ENCODE measurements around the gene TRAPPC3.

TRAPPC3 gene

GRCh38 chr1:36174713-36175112 is 25.4 kb upstream of the TRAPPC3 start:
- DNase-seq (ENCODE audit: low read depth) = no peak
- TF ChIP-seq CTCF (IDR thresholded peaks at IDR 0.05; ENCODE audit: low read depth, low read length, missing control alignments) = no peak
- H3K4me3 ChIP-seq (ENCODE audit: low read depth, low read length) = no peak overlapping the region
- in situ Hi-C loops (cut with HindIII; ENCODE audit: low sequenced_read_pairs) = no loop called here

DNA sequence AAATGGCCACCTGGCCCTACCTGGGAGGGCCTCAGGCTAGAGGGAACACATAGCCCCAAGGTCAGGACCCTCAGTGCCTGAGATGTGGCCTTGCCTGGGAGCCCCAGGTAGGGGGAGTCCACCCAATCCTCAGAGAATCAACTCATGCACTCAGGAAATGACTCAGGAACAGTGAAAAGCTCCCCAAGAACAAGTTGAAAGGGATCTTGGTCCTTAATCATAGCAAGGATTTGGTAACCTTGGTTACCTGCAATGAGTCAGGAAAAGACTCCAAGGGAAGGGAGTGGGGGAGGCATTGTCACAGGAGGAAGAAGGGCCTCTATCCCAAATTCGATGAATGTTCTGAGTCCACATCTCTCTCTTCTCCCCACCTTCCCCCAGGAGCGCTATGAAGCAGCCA is 23.7 kb upstream of the TRAPPC3 start:
- in situ Hi-C loops (cut with HindIII; ENCODE audit: low sequenced_read_pairs) = no loop called here
- no peak overlapping the region for H3K4me3 ChIP-seq (ENCODE audit: low read depth, low read length)
- TF ChIP-seq CTCF (IDR thresholded peaks at IDR 0.05; ENCODE audit: low read depth, low read length, missing control alignments) = no peak
- DNase-seq (ENCODE audit: low read depth) = no peak

DNA sequence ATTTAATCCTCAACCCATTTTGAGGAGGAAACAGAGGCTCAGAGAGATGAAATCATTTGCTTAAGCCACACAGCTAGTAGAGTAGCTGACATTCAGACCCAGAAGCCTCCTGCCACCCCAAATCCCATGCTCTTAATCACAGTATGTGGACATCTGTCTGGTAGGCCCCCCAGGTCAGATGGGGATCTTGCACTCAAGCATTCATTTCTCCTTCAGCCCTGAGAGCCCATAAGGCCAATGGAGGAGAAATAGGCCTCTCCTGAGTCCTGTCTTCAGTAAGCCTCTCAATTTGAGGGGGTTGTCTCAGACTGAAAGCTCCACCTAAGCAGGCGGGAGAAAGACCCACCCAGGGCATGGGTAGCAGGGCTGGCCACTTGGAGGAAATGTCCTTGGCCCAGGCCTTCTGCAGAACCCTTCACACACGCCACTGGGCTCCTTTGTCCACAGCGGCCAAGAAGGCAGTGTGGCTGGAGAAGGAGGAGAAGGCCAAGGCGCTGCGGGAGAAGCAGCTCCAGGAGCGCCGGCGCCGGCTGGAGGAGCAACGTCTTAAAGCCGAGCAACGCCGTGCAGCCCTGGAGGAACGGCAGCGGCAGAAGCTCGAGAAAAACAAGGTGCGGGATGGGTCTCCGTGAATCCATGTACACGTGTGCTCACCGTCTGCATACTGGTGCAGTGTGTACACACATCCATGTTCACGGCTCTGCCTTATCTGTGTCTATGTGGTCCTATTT is 22.9 kb upstream of the TRAPPC3 start:
- in situ Hi-C loops (cut with HindIII; ENCODE audit: low sequenced_read_pairs) = no loop called here
- no peak overlapping the region for H3K4me3 ChIP-seq (ENCODE audit: low read depth, low read length)
- no peak for TF ChIP-seq CTCF (IDR thresholded peaks at IDR 0.05; ENCODE audit: low read depth, low read length, missing control alignments)
- no peak for DNase-seq (ENCODE audit: low read depth)

DNA sequence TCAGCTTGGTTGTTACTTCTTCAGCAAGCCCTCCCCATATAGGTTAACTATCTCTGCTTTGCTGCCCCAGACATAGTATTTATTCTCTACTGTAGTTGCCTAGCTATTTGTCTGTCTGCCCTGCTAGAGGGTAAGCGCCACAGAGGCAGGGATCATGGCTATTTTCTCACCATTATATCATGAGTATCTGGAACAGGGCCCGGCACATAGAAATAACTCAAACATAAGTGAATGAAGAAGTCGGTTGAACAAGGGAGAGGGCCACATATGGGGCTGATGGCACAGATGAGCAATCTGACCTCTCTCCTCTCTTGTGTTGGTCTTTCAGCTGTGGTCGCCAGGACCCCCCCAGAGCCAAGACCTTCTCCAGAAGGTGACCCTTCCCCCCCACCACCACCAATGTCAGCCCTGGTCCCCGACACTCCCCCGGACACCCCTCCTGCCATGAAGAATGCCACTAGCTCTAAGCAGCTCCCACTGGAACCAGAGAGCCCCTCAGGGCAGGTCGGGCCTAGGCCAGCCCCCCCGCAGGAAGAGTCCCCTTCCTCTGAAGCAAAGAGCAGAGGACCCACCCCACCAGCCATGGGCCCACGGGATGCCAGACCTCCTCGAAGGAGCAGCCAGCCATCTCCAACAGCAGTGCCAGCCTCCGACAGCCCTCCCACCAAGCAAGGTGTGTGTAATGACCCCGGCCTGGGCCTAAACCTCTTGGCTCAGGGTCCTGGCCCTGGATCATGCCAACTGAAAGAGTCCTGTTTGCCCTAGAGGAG is 21.5 kb upstream of the TRAPPC3 start:
- TF ChIP-seq CTCF (IDR thresholded peaks at IDR 0.05; ENCODE audit: low read depth, low read length, missing control alignments) = no peak
- no peak for DNase-seq (ENCODE audit: low read depth)
- in situ Hi-C loops (cut with HindIII; ENCODE audit: low sequenced_read_pairs) = no loop called here
- no peak overlapping the region for H3K4me3 ChIP-seq (ENCODE audit: low read depth, low read length)

DNA sequence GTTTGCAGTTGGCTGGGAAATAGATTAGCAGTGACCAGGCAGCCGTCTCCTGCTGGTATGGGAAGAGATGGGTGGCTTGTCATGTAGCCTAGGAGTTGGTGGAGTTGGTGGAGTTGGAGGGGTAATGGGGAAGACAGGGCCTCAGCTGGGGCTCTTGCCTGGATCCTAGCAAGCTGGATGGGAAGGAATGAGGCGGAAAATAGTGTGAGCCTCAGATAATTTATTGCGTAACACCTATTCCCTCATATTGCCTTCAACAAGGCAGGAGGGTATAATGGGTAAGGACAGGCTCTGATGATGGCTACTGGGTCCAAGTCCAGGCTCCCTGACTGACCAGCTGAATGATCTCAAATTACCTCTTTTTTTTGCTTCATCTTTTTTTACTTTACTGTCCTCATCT is 19.2 kb upstream of the TRAPPC3 start:
- no peak for TF ChIP-seq CTCF (IDR thresholded peaks at IDR 0.05; ENCODE audit: low read depth, low read length, missing control alignments)
- H3K4me3 ChIP-seq (ENCODE audit: low read depth, low read length) = no peak overlapping the region
- DNase-seq (ENCODE audit: low read depth) = no peak
- in situ Hi-C loops (cut with HindIII; ENCODE audit: low sequenced_read_pairs) = no loop called here

- no peak overlapping the region for H3K4me3 ChIP-seq (ENCODE audit: low read depth, low read length)
- no peak for TF ChIP-seq CTCF (IDR thresholded peaks at IDR 0.05; ENCODE audit: low read depth, low read length, missing control alignments)
- DNase-seq (ENCODE audit: low read depth) = no peak
- in situ Hi-C loops (cut with HindIII; ENCODE audit: low sequenced_read_pairs) = no loop called here
These were observed 17.9 kb upstream of the TRAPPC3 start for GRCh38 chr1:36166938-36167905.
